SK-N-SH (cell line): Measurements from ENCODE around the gene VSIG2. TPM values are rescaled to one million over a fixed set of nuclear protein-coding genes. Genes with fewer than 3 reads are reported as not detected.

Experiments used
- CTCF ChIA-PET: fragments of 300-600, 350-600 bp; formaldehyde crosslinking; extraction: SDS; loops from one replicate; lab custom pipeline; 2021; lab: Yijun Ruan, JAX
- POLR2A ChIA-PET: fragments of 350-600 bp; sonication (Branson Sonifier 250); formaldehyde crosslinking; extraction: SDS; loops from one replicate; lab custom pipeline; 2020; ENCODE audit warnings: antibody characterized with exemption, inconsistent platforms; lab: Yijun Ruan, JAX
- DNase-seq: peaks from one replicate; pipeline ENCODE4 v3.0.0; 2012
- H2AFZ ChIP-seq: fragments of 200-600 bp; sonication (generic); 2 replicates; pipeline ENCODE4 v1.8.1; 2016; ENCODE audit warnings: antibody characterized with exemption, mild to moderate bottlenecking, low read depth
- H3F3A ChIP-seq: fragments of 200-600 bp; sonication (generic); replicated peaks from 2 replicates; pipeline ENCODE3; 2016; ENCODE audit warnings: antibody characterized with exemption, mild to moderate bottlenecking; ENCODE audit not compliant: insufficient read depth
- H3K27ac ChIP-seq, 2 experiments: fragments of 200-500 bp in 1 of 2; fragments of 200-600 bp in 1 of 2; sonication (Bioruptor generic) in 1 of 2; sonication (generic), shearing (Covaris generic) in 1 of 2; 2 replicates each; pipeline versions ENCODE4 v1.5.1 to v1.6.1; 2014 to 2016; ENCODE audit warnings: low read depth in 2 of 2, inconsistent platforms in 1 of 2, low read length in 1 of 2, mild to moderate bottlenecking in 1 of 2, mixed read lengths in 1 of 2
- H3K27me3 ChIP-seq: fragments of 200-600 bp; sonication (generic), shearing (Covaris generic); 2 replicates; pipeline ENCODE4 v1.6.1; 2016; ENCODE audit warnings: mixed run types; ENCODE audit not compliant: insufficient read depth
- H3K36me3 ChIP-seq, 2 experiments: fragments of 200-500 bp in 1 of 2; fragments of 200-600 bp in 1 of 2; sonication (Bioruptor generic) in 1 of 2; sonication (generic) in 1 of 2; replicated peaks in 1 of 2; 2 replicates each; pipeline versions ENCODE3 to v1.5.1; 2014 to 2016; ENCODE audit warnings: low read length in 1 of 2, mild to moderate bottlenecking in 1 of 2; ENCODE audit not compliant: insufficient read depth in 2 of 2, control insufficient read depth in 1 of 2
- H3K4me1 ChIP-seq, 2 experiments: fragments of 200-500 bp in 1 of 2; fragments of 200-600 bp in 1 of 2; sonication (Bioruptor generic) in 1 of 2; sonication (generic), shearing (Covaris generic) in 1 of 2; 2 replicates each; pipeline versions ENCODE4 v1.5.1 to v1.6.1; 2014 to 2016; ENCODE audit warnings: low read depth in 1 of 2, low read length in 1 of 2, mixed run types in 1 of 2; ENCODE audit not compliant: insufficient read depth in 2 of 2, control insufficient read depth in 1 of 2
- H3K4me2 ChIP-seq: fragments of 200-600 bp; sonication (generic), shearing (Covaris generic); 2 replicates; pipeline ENCODE4 v1.6.1; 2017; ENCODE audit warnings: mixed run types
- H3K4me3 ChIP-seq, 2 experiments: fragments of 200-500 bp in 1 of 2; fragments of 200-600 bp in 1 of 2; sonication (Bioruptor generic) in 1 of 2; sonication (generic), shearing (Covaris generic) in 1 of 2; 2 replicates each; pipeline versions ENCODE4 v1.5.1 to v1.8.1; 2014 to 2016; ENCODE audit warnings: low read depth in 2 of 2, inconsistent platforms in 1 of 2, low read length in 1 of 2, mild to moderate bottlenecking in 1 of 2, mixed read lengths in 1 of 2, moderate library complexity in 1 of 2
- H3K79me2 ChIP-seq: fragments of 200-600 bp; sonication (generic); 2 replicates; pipeline ENCODE4 v1.8.1; 2017; ENCODE audit warnings: mild to moderate bottlenecking; ENCODE audit not compliant: insufficient read depth
- H3K9ac ChIP-seq: fragments of 200-600 bp; sonication (generic); 2 replicates; pipeline ENCODE4 v1.6.1; 2017; ENCODE audit warnings: mixed run types
- H3K9me2 ChIP-seq: fragments of 200-600 bp; sonication (generic); 2 replicates; pipeline ENCODE4 v1.6.1; 2017; ENCODE audit warnings: mixed run types
- H3K9me3 ChIP-seq: fragments of 200-600 bp; sonication (generic); 2 replicates; pipeline ENCODE4 v1.6.1; 2017; ENCODE audit warnings: mixed run types, mild to moderate bottlenecking, moderate library complexity
- H4K20me1 ChIP-seq: fragments of 200-600 bp; sonication (generic); 2 replicates; pipeline ENCODE4 v1.6.1; 2017; ENCODE audit warnings: mild to moderate bottlenecking, mixed run types; ENCODE audit not compliant: insufficient read depth
- CTCF ChIP-seq: fragments of 200-600 bp; sonication (generic); IDR thresholded peaks from 2 replicates; pipeline ENCODE4 v1.6.1; 2017; ENCODE audit warnings: antibody characterized with exemption, mild to moderate bottlenecking, moderate library complexity
- FOSL2 ChIP-seq: IDR thresholded peaks from 2 replicates; pipeline ENCODE4 v1.4.0; 2012; ENCODE audit warnings: low read depth, mild to moderate bottlenecking, moderate library complexity, borderline replicate concordance
- GABPA ChIP-seq: IDR thresholded peaks from 2 replicates; pipeline ENCODE4 v1.4.0; 2012; ENCODE audit warnings: low read depth, mild to moderate bottlenecking
- IRF3 ChIP-seq: fragments of 150-350 bp; IDR thresholded peaks from 2 replicates; pipeline ENCODE4 v1.6.1; 2016; ENCODE audit warnings: mild to moderate bottlenecking, low read depth, low read length
- PBX3 ChIP-seq: IDR thresholded peaks from 2 replicates; pipeline ENCODE4; 2012
- RAD21 ChIP-seq: IDR thresholded peaks from 2 replicates; pipeline ENCODE4 v1.6.1; 2012; ENCODE audit warnings: mild to moderate bottlenecking, low read length
- RFX5 ChIP-seq: IDR thresholded peaks from 2 replicates; pipeline ENCODE4 v1.6.1; 2012; ENCODE audit warnings: mild to moderate bottlenecking, improper control_type of control experiment, low read length
- RXRA ChIP-seq: IDR thresholded peaks from 2 replicates; pipeline ENCODE4 v1.4.0; 2012; ENCODE audit warnings: low read depth, mild to moderate bottlenecking, borderline replicate concordance
- SMC3 ChIP-seq: IDR thresholded peaks from 2 replicates; pipeline ENCODE4 v1.6.1; 2012; ENCODE audit warnings: low read depth, low read length, improper control_type of control experiment
- WGBS: methylation state at CpG from one replicate; pipeline ENCODE4 v1.1.6; 2017; ENCODE audit warnings: low lambda C conversion rate; 5-methylcytosine and 5-hydroxymethylcytosine counted together
- polyA plus RNA-seq, 3 experiments: library from polyadenylated mRNA; depleted of rRNA; stranded (reverse); fragments of >200 nt; gene quantifications; 2 replicates each; pipeline ENCODE4 v1.2.3, GENCODE V29; 2012
- TF ChIP-seq, protein P1 (sequence below): fragments of 150-350 bp; IDR thresholded peaks from 2 replicates; pipeline ENCODE4 v1.6.1; 2017; ENCODE audit warnings: antibody characterized with exemption, low read length, low read depth, borderline replicate concordance
- TF ChIP-seq, protein P2 (sequence below): IDR thresholded peaks from 2 replicates; pipeline ENCODE4 v1.4.0; 2012; ENCODE audit warnings: low read depth, borderline replicate concordance

Gene VSIG2
- polyA plus RNA-seq, 1 of the 3 experiments (the other 2 are of a cell fraction): not detected

GRCh38 chr11:124742555-124742954 lies 9.5 kb downstream of the VSIG2 start:
- H3K4me2 ChIP-seq: no peak overlapping the region
- ChIA-PET CTCF (interaction anchor here (0.8 to 1.9 kb wide), 4 partner anchors 15 to 125 kb away, joined by 3 to 4 read pairs (median 3); no protein-coding TSS in a partner anchor), POLR2A (no interaction called here)
- H3K36me3 ChIP-seq: no peaks in the 10 kb centered on the region
- H4K20me1 ChIP-seq: no peaks in the 10 kb centered on the region
- no peak overlapping the region for H2AFZ ChIP-seq
- no peak overlapping the region for H3K9ac ChIP-seq
- H3K4me1 ChIP-seq: peaks cover 0 to 12% of the 10 kb centered on the region in 2 experiments; a peak in 2 of 4 replicates
- H3K9me3 ChIP-seq: no peaks in the 10 kb centered on the region
- no peak overlapping the region for H3K27ac ChIP-seq
- no peak overlapping the region for H3K4me3 ChIP-seq
- H3K9me2 ChIP-seq: no peaks in the 10 kb centered on the region
- TF ChIP-seq FOSL2: no peak
- H3F3A ChIP-seq: peaks cover 3% of the 10 kb centered on the region
- 67% methylated on average over 2 of the region's 2 CpGs for WGBS
- no peaks in the 10 kb centered on the region for H3K79me2 ChIP-seq
- no peak for DNase-seq
- H3K27me3 ChIP-seq: no peaks in the 10 kb centered on the region

GRCh38 chr11:124740277-124740882 lies 11.7 kb downstream of the VSIG2 start:
- Histone ChIP-seq H3K9ac (peak overlapping the region; percentile 59; the same call in 1 of the 2 replicates), H3K79me2 (no peaks in the 10 kb centered on the region), H3K27ac (no peak overlapping the region), H2AFZ (peak overlapping the region; percentile 81), H3K9me3 (no peaks in the 10 kb centered on the region), H3F3A (no peaks in the 10 kb centered on the region), H4K20me1 (no peaks in the 10 kb centered on the region), H3K4me3 (peak overlapping the region; percentile 55 to 69), H3K36me3 (no peaks in the 10 kb centered on the region), H3K9me2 (no peaks in the 10 kb centered on the region), H3K4me2 (peak overlapping the region; percentile 93), H3K4me1 (peaks cover 0 to 12% of the 10 kb centered on the region in 2 experiments; a peak in 2 of 4 replicates), H3K27me3 (no peaks in the 10 kb centered on the region)
- 10% methylated on average over 34 of the region's 37 CpGs for WGBS
- CTCF ChIA-PET: interaction anchor here (0.6 to 3.2 kb wide), 22 partner anchors 8 to 136 kb away, joined by 3 to 17 read pairs (median 4); partner anchors contain the start of genes ROBO3 and VSIG2
- POLR2A ChIA-PET: no interaction called here
- peak; percentile 60 for TF ChIP-seq CTCF
- TF ChIP-seq GABPA: no peak
- TF ChIP-seq SMC3: peak; percentile 24; the same call in 1 of the 2 replicates
- TF ChIP-seq RAD21: peak; percentile 21
- peak; percentile 76 for DNase-seq

DNA sequence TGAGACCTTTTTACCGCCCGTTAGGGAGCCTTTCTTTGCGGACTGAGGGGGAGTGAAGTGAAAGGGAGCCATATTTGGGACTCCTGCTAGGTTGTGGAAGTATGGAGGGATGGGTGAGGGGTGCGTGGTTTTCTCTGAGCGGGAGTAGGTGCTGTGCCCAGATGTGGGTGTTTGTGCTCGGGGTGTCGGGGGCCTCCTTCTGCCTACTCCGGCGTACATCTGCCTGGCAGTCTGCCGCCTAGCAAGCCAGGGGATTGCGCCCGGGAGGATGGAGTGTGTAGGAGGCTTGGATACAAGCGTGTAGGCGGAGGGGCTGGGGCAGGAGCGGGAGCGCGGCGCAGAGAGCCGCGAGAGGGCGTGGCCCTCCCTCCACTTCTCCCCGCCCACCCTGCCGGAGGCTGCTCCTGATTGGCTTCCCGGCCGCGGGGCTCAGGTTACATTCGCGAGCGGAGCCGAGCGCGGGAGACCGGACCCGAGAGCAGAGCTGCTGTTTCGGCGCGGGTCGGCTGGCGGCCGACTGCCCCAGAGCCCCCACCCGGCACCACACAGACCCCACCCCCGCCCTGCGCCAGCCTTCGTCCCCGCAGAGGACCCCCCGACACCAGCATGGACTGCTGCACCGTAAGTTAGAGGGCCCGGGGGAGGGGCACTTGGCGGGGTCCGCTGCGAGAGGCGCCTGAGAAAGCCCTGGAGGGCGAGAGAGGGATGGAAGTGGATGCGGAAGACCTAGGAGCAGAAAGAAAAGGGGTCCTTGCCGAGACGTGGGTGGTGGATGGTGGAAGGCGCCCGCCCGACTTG lies 12.4 kb downstream of the VSIG2 start, which contains the start of gene NRGN:
NRGN (plus strand) TSS at position 464 of the 798 bp plus-strand sequence; CDS start at position 607, 143 bp downstream.
- peak within 1 kb of the TSS; percentile 59; the same call in 1 of the 2 replicates for H3K9ac ChIP-seq
- 12% methylated on average over 23 of the region's 59 CpGs for WGBS
- POLR2A ChIA-PET: no interaction called here
- no peaks in the 10 kb centered on the region for H3K79me2 ChIP-seq
- H4K20me1 ChIP-seq: no peaks in the 10 kb centered on the region
- H2AFZ ChIP-seq: peak within 1 kb of the TSS; percentile 88
- peak within 1 kb of the TSS; percentile 93 for H3K4me2 ChIP-seq
- peaks cover 0 to 12% of the 10 kb centered on the region in 2 experiments; a peak in 2 of 4 replicates for H3K4me1 ChIP-seq
- H3K4me3 ChIP-seq: peak within 1 kb of the TSS; percentile 55 to 69
- peak; percentile 98 for DNase-seq
- no peaks in the 10 kb centered on the region for H3K9me2 ChIP-seq
- no peaks in the 10 kb centered on the region for H3K36me3 ChIP-seq
- no peak within 1 kb of the TSS; a peak in 1 of 4 replicates for H3K27ac ChIP-seq
- CTCF ChIA-PET: interaction anchor here (0.7 to 3.2 kb wide), 21 partner anchors 9 to 662 kb away, joined by 3 to 17 read pairs (median 5); partner anchors contain the start of genes ROBO3 and VSIG2
- no peaks in the 10 kb centered on the region for H3K27me3 ChIP-seq
- no peaks in the 10 kb centered on the region for H3F3A ChIP-seq
- TF ChIP-seq RXRA (no peak), IRF3 (no peak), RFX5 (peak; percentile 56; the same call in 1 of the 2 replicates), PBX3 (no peak)
- TF ChIP-seq, protein P1, sequence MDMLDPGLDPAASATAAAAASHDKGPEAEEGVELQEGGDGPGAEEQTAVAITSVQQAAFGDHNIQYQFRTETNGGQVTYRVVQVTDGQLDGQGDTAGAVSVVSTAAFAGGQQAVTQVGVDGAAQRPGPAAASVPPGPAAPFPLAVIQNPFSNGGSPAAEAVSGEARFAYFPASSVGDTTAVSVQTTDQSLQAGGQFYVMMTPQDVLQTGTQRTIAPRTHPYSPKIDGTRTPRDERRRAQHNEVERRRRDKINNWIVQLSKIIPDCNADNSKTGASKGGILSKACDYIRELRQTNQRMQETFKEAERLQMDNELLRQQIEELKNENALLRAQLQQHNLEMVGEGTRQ: no peak
- TF ChIP-seq, protein P2, sequence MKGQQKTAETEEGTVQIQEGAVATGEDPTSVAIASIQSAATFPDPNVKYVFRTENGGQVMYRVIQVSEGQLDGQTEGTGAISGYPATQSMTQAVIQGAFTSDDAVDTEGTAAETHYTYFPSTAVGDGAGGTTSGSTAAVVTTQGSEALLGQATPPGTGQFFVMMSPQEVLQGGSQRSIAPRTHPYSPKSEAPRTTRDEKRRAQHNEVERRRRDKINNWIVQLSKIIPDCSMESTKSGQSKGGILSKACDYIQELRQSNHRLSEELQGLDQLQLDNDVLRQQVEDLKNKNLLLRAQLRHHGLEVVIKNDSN: no peak
- no peaks in the 10 kb centered on the region for H3K9me3 ChIP-seq
